GM12878 (cell line): Measurements from ENCODE around the gene ALDH3A2. TPM values are rescaled to one million over a fixed set of nuclear protein-coding genes. Genes with fewer than 3 reads are reported as not detected.

ENCODE experiments used
- ATAC-seq: fragments of 200-7000 bp; cut with Tn5 transposase; 3 replicates; pipeline ENCODE4 v1.9.1; 2020; ENCODE audit warnings: mild to moderate bottlenecking, moderate library complexity
- BruUV-seq: library from RNA; stranded (reverse); fragments of 400-500 nt; replicated peaks from 2 replicates; lab custom pipeline; 2021; lab: Mats Ljungman, UMichigan
- CTCF ChIA-PET: fragments of 300-600 bp; sonication (Branson Sonifier 250); formaldehyde crosslinking; extraction: SDS; loops from one replicate; lab custom pipeline; 2021; ENCODE audit warnings: inconsistent platforms; lab: Yijun Ruan, JAX
- POLR2A ChIA-PET: fragments of 350-600 bp; formaldehyde crosslinking; extraction: SDS; loops from one replicate; lab custom pipeline; 2021; ENCODE audit warnings: inconsistent platforms; lab: Charles Lee
- RAD21 ChIA-PET: fragments of 300-600 bp; sonication (Branson Sonifier 250); formaldehyde crosslinking; loops from one replicate; lab custom pipeline; 2023; ENCODE audit warnings: antibody characterized with exemption; ENCODE audit not compliant: unreplicated experiment; lab: Charles Lee
- SMC1A ChIA-PET: fragments of 300-600 bp; sonication (Branson Sonifier 250); formaldehyde crosslinking; loops from one replicate; lab custom pipeline; 2023; ENCODE audit not compliant: unreplicated experiment, uncharacterized antibody; lab: Charles Lee
- DNase-seq: peaks from one replicate; pipeline ENCODE4 v3.0.0-alpha.2; 2011; ENCODE audit warnings: low read depth, low spot score
- FAIRE-seq: peaks from 3 replicates; lab custom pipeline; 2011; peaks lifted over from hg19 to GRCh38; lab: Jason Lieb, UNC
- H2AFZ ChIP-seq: 2 replicates; pipeline ENCODE4 v1.6.0; 2011; ENCODE audit warnings: low read depth, low read length, control low read depth; ENCODE audit not compliant: control insufficient read depth
- H3K27ac ChIP-seq: 2 replicates; pipeline ENCODE4 v1.5.1; 2011; ENCODE audit warnings: control low read depth; ENCODE audit not compliant: control insufficient read depth, insufficient read depth
- H3K27me3 ChIP-seq, 2 experiments: replicated peaks in 1 of 2; 2 replicates each; pipeline versions ENCODE4 v1.6.0 to v1.6.1; 2011; ENCODE audit warnings: low read length in 1 of 2; ENCODE audit not compliant: control insufficient read depth in 2 of 2, insufficient read depth in 2 of 2
- H3K36me3 ChIP-seq, 2 experiments: 2 replicates each; pipeline ENCODE4 v1.5.1; 2011; ENCODE audit warnings: low read length in 1 of 2; ENCODE audit not compliant: control insufficient read depth in 2 of 2, insufficient read depth in 2 of 2
- H3K4me1 ChIP-seq: 2 replicates; pipeline ENCODE4 v1.6.1; 2011; ENCODE audit warnings: mild to moderate bottlenecking, low read length, moderate library complexity, mixed read lengths; ENCODE audit not compliant: control insufficient read depth, insufficient read depth
- H3K4me2 ChIP-seq: 2 replicates; pipeline ENCODE4 v1.6.0; 2011; ENCODE audit warnings: control low read depth; ENCODE audit not compliant: control insufficient read depth, insufficient read depth
- H3K4me3 ChIP-seq: fragments of 200-600 bp; sonication (generic); 2 replicates; pipeline ENCODE4 v1.5.1; 2016
- H3K79me2 ChIP-seq: 2 replicates; pipeline ENCODE4 v1.6.0; 2011; ENCODE audit warnings: low read length; ENCODE audit not compliant: control insufficient read depth, insufficient read depth
- H3K9ac ChIP-seq: 2 replicates; pipeline ENCODE4 v1.8.0; 2011; ENCODE audit warnings: low read length, control low read depth, mixed read lengths; ENCODE audit not compliant: control insufficient read depth, insufficient read depth
- H3K9me3 ChIP-seq: replicated peaks from 3 replicates; pipeline ENCODE4 v1.5.1; 2011; ENCODE audit warnings: mild to moderate bottlenecking, low read length; ENCODE audit not compliant: control insufficient read depth, insufficient read depth
- H4K20me1 ChIP-seq: 2 replicates; pipeline ENCODE4 v1.6.0; 2011; ENCODE audit not compliant: control insufficient read depth, insufficient read depth
- ATF7 ChIP-seq: fragments of 450-650 bp; IDR thresholded peaks from 2 replicates; pipeline ENCODE4 v1.6.1; 2016; ENCODE audit warnings: low read depth, mild to moderate bottlenecking
- CEBPZ ChIP-seq: fragments of 150-350 bp; IDR thresholded peaks from 2 replicates; pipeline ENCODE4 v1.6.1; 2016; ENCODE audit warnings: low read depth, low read length
- CHD1 ChIP-seq: IDR thresholded peaks from 2 replicates; pipeline ENCODE4 v1.6.1; 2012; ENCODE audit warnings: low read depth, low read length, improper control_type of control experiment
- CREM ChIP-seq: IDR thresholded peaks from 2 replicates; pipeline ENCODE4 v1.6.1; 2014; ENCODE audit warnings: antibody characterized with exemption, low read depth
- HSF1 ChIP-seq: fragments of 150-350 bp; IDR thresholded peaks from 2 replicates; pipeline ENCODE4 v1.6.1; 2014; ENCODE audit warnings: mild to moderate bottlenecking, low read depth, low read length
- IRF3 ChIP-seq: fragments of 450-650 bp; IDR thresholded peaks from 2 replicates; pipeline ENCODE4 v1.6.1; 2014; ENCODE audit warnings: mild to moderate bottlenecking
- MEF2B ChIP-seq: fragments of 450-650 bp; IDR thresholded peaks from 2 replicates; pipeline ENCODE4 v1.6.1; 2018; ENCODE audit warnings: mild to moderate bottlenecking, moderate library complexity; ENCODE audit not compliant: partially characterized antibody, poor library complexity, severe bottlenecking
- POU2F2 ChIP-seq: IDR thresholded peaks from 3 replicates; pipeline ENCODE4 v1.6.1; 2011; ENCODE audit warnings: low read depth, mild to moderate bottlenecking, low read length, borderline replicate concordance
- SPI1 ChIP-seq: IDR thresholded peaks from 2 replicates; pipeline ENCODE4 v1.6.1; 2011; ENCODE audit warnings: low read depth, mild to moderate bottlenecking, low read length, moderate library complexity, borderline replicate concordance; ENCODE audit not compliant: insufficient read depth
- SREBF1 ChIP-seq: IDR thresholded peaks from 2 replicates; pipeline ENCODE4 v1.6.1; 2012; ENCODE audit warnings: mild to moderate bottlenecking, low read length
- YBX1 ChIP-seq: fragments of 450-650 bp; IDR thresholded peaks from 2 replicates; pipeline ENCODE4 v1.6.1; 2016; ENCODE audit warnings: antibody characterized with exemption
- ZBTB11 ChIP-seq: fragments of 450-650 bp; formaldehyde crosslinking; IDR thresholded peaks from 2 replicates; pipeline ENCODE4 v1.5.0; 2022; ENCODE audit warnings: mild to moderate bottlenecking, missing genetic modification characterization
- ZNF207 ChIP-seq: fragments of 450-650 bp; IDR thresholded peaks from 2 replicates; pipeline ENCODE4 v1.6.1; 2014; ENCODE audit warnings: antibody characterized with exemption, mild to moderate bottlenecking, borderline replicate concordance
- WGBS: methylation state at CpG from one replicate; pipeline ENCODE4 v1.1.6; 2016; ENCODE audit warnings: low lambda C conversion rate; ENCODE audit not compliant: insufficient replicate concordance, insufficient coverage; ENCODE audit errors: missing lambda C conversion rate; 5-methylcytosine and 5-hydroxymethylcytosine counted together
- in situ Hi-C: fragments of 300-500 bp; cut with MboI; formaldehyde crosslinking; loops from 9 replicates; pipeline ENCODE4 v1.14.3; 2018; ENCODE audit warnings: mixed read lengths
- intact Hi-C: fragments of 100-400 bp; cut with micrococcal nuclease; formaldehyde crosslinking; loops from one replicate; pipeline ENCODE4 v1.14.2; 2022; ENCODE audit not compliant: unreplicated experiment
- polyA plus RNA-seq, 11 experiments: library from polyadenylated mRNA; depleted of rRNA in 4 of 11; unstranded in 6 of 11; stranded (reverse) in 5 of 11; fragments of >200 nt; fragmentation: Nextera tagmentation in 4 of 11; fragmentation: Illumina TruSeq in 1 of 11; extraction: Ambion mirVana in 4 of 11; extraction: Trizol in 1 of 11; gene quantifications; 1 replicate in 1 of 11; 2 replicates in 10 of 11; pipeline versions ENCODE4 v1.2.1 to v1.2.3, GENCODE V29; 2011 to 2016; ENCODE audit warnings: inconsistent platforms in 2 of 11, missing spikeins in 2 of 11, low read depth in 1 of 11
- total RNA-seq, 4 experiments: library from RNA; depleted of rRNA in 3 of 4; stranded (reverse); fragments of >200 nt in 3 of 4; fragmentation: Illumina TruSeq in 1 of 4; extraction: Trizol in 1 of 4; gene quantifications; 2 replicates each; pipeline versions ENCODE4 v1.2.1 to v1.2.3, GENCODE V29; 2013 to 2021

ALDH3A2 gene
- total and polyA plus RNA-seq, 10 of the 15 experiments (the other 5 are each of a cell fraction or from before 2014, with no cell fraction given): 5.0 to 37.0 (median 26.1) TPM

GRCh38 chr17:19656336-19656735 lies 7.8 kb downstream of the ALDH3A2 start:
- H3K4me1 ChIP-seq: no peaks in the 10 kb centered on the region
- no peaks in the 10 kb centered on the region; a peak in 1 of 4 replicates for H3K36me3 ChIP-seq
- ATAC-seq (no peak), FAIRE-seq (no peak), DNase-seq (no peak)
- H4K20me1 ChIP-seq: no peaks in the 10 kb centered on the region
- no peak for TF ChIP-seq SPI1
- no peak for TF ChIP-seq CREM
- TF ChIP-seq CEBPZ: no peak
- no peak for TF ChIP-seq ZBTB11 (CRISPR knock-in tag)
- no peak for TF ChIP-seq SREBF1
- no peak for TF ChIP-seq CHD1
- TF ChIP-seq ATF7: no peak
- no peak for TF ChIP-seq POU2F2
- no peak for TF ChIP-seq ZNF207
- no peak for TF ChIP-seq IRF3
- TF ChIP-seq HSF1: no peak
- TF ChIP-seq MEF2B: no peak
- TF ChIP-seq YBX1: no peak
- no peaks in the 10 kb centered on the region for H3K79me2 ChIP-seq
- ChIA-PET POLR2A (interaction anchor here (0.9 kb wide), 1 partner anchor 9 kb away, joined by 3 read pairs; no protein-coding TSS in a partner anchor), RAD21 (no interaction called here), CTCF (interaction anchor here (1.6 to 1.9 kb wide), 2 partner anchors 10 to 11 kb away, joined by 5 to 8 read pairs; no protein-coding TSS in a partner anchor), SMC1A (interaction anchor here (0.8 to 1.1 kb wide), 2 partner anchors 12 to 13 kb away, joined by 3 to 5 read pairs; no protein-coding TSS in a partner anchor)
- H3K9ac ChIP-seq: no peak overlapping the region
- H3K4me3 ChIP-seq: no peak overlapping the region
- no peaks in the 10 kb centered on the region for H3K27me3 ChIP-seq
- H3K4me2 ChIP-seq: no peak overlapping the region
- WGBS: 98% methylated on average over 4 of the region's 4 CpGs
- H3K9me3 ChIP-seq: no peaks in the 10 kb centered on the region; the same call in 2 of the 3 replicates
- H2AFZ ChIP-seq: no peak overlapping the region
- BruUV-seq: no TSS peak
- in situ Hi-C loops (no loop called here), intact Hi-C loops (no loop called here)
- no peak overlapping the region for H3K27ac ChIP-seq
